Measurements from ENCODE around the gene GNPTG.

DNA sequence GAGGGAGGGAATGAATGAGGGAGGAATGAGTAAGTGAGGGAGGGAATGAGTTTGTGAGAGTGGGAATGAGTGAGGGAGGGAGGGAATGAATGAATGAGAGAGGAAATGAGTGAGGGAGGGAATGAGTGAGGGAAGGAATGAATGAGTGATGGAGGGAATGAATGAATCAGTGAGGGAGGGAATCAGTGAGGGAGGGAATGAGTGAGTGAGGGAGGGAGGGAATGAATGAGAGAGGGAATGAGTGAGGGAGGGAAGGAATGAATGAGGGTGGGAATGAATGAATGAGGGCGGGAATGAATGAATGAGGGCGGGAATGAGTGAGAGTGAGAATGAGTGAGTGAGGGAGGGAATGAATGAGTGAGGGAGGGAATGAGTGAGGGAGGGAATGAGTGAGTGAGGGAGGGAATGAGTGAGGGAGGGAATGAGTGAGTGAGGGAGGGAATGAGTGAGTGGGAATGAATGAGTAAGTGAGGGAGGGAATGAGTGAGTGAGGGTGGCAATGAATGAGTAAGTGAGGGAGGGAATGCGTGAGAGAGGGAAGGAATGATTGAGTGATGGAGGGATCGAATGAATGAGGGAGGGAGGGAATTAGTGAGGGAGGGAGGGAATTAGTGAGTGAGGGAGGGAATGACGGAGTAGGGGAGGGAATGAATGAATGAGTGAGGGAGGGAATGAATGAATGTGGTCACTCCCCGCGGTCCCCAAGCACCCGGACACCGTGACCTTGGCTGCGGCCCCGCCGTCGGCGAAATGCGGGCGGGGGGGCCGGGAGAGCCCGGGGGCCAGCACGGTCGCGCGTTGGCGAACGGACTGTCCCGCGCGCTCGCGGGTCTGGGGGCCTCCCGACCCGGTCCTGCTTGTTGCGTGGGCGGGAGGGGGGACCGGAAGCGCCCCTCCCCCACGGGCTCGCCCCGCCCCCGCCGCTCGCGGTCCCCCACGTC lies 43.4 kb upstream of the GNPTG start:
- TF ChIP-seq, protein P1, sequence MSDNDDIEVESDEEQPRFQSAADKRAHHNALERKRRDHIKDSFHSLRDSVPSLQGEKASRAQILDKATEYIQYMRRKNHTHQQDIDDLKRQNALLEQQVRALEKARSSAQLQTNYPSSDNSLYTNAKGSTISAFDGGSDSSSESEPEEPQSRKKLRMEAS (IDR thresholded peaks at IDR 0.05; ENCODE audit: insufficient read depth, insufficient read length), result no peak
- TF ChIP-seq, protein P2, sequence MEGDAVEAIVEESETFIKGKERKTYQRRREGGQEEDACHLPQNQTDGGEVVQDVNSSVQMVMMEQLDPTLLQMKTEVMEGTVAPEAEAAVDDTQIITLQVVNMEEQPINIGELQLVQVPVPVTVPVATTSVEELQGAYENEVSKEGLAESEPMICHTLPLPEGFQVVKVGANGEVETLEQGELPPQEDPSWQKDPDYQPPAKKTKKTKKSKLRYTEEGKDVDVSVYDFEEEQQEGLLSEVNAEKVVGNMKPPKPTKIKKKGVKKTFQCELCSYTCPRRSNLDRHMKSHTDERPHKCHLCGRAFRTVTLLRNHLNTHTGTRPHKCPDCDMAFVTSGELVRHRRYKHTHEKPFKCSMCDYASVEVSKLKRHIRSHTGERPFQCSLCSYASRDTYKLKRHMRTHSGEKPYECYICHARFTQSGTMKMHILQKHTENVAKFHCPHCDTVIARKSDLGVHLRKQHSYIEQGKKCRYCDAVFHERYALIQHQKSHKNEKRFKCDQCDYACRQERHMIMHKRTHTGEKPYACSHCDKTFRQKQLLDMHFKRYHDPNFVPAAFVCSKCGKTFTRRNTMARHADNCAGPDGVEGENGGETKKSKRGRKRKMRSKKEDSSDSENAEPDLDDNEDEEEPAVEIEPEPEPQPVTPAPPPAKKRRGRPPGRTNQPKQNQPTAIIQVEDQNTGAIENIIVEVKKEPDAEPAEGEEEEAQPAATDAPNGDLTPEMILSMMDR (IDR thresholded peaks at IDR 0.05; ENCODE audit: extremely low read depth in 1 of 2, insufficient read depth in 1 of 2, low read depth in 1 of 2, low read length in 2 of 2), result no peak
